HG03095 (cell line): Measurements from ENCODE around the gene MYO15A.

Experiments
- ATAC-seq: cut with Tn5 transposase; IDR thresholded peaks from one replicate; pipeline ENCODE4 v1.9.1; 2021; ENCODE audit warnings: moderate library complexity; ENCODE audit not compliant: unreplicated experiment

Gene MYO15A

GRCh38 chr17:18108401-18109312 is at the start of gene MYO15A:
Gene MYO15A (plus strand): TSS chr17:18108756. CDS start chr17:18118801, 10,045 bp downstream.
- ATAC-seq: no peak

- no peak for ATAC-seq
Measured at GRCh38 chr17:18059283-18059682, 49.3 kb upstream of the MYO15A start.

GRCh38 chr17:18064053-18064452 is 44.5 kb upstream of the MYO15A start:
- ATAC-seq: no peak

GRCh38 chr17:18065546-18065945 is 43.0 kb upstream of the MYO15A start:
- ATAC-seq: no peak

GRCh38 chr17:18066866-18067265 is 41.7 kb upstream of the MYO15A start:
- ATAC-seq: no peak

GRCh38 chr17:18069101-18069500 is 39.5 kb upstream of the MYO15A start:
- ATAC-seq: no peak

- ATAC-seq: no peak
Measured at GRCh38 chr17:18070861-18071340, 37.7 kb upstream of the MYO15A start.

- ATAC-seq: no peak
Measured at GRCh38 chr17:18071751-18072150, 36.8 kb upstream of the MYO15A start.

GRCh38 chr17:18074566-18075272 is 33.8 kb upstream of the MYO15A start:
- ATAC-seq: no peak

GRCh38 chr17:18076936-18077335 is 31.6 kb upstream of the MYO15A start:
- ATAC-seq: no peak

GRCh38 chr17:18079543-18079942 is 29.0 kb upstream of the MYO15A start:
- no peak for ATAC-seq

GRCh38 chr17:18084256-18084655 is 24.3 kb upstream of the MYO15A start:
- no peak for ATAC-seq

- ATAC-seq: peak; percentile 78
Measured at GRCh38 chr17:18087610-18088491, 20.7 kb upstream of the MYO15A start, which contains the start of gene DRG2. Gene DRG2 (plus strand): TSS chr17:18087948. CDS start chr17:18088024, 76 bp downstream.

- ATAC-seq: no peak
Measured at GRCh38 chr17:18089613-18090012, 18.9 kb upstream of the MYO15A start.

GRCh38 chr17:18093616-18094408 is 14.7 kb upstream of the MYO15A start:
- ATAC-seq: no peak

- ATAC-seq: no peak
Measured at GRCh38 chr17:18094409-18094807, 14.1 kb upstream of the MYO15A start.

GRCh38 chr17:18099516-18099915 is 9.0 kb upstream of the MYO15A start:
- no peak for ATAC-seq

- no peak for ATAC-seq
Measured at GRCh38 chr17:18100616-18101015, 7.9 kb upstream of the MYO15A start.

- ATAC-seq: no peak
Measured at GRCh38 chr17:18101828-18102227, 6.7 kb upstream of the MYO15A start.

- no peak for ATAC-seq
Measured at GRCh38 chr17:18102640-18103039, 5.9 kb upstream of the MYO15A start.
